H1 (cell line): ENCODE measurements around the gene ARL2. TPM values are rescaled to one million over a fixed set of nuclear protein-coding genes. Genes with fewer than 3 reads are reported as not detected.

Experiments
- CTCF ChIA-PET: fragments of 300-600 bp; sonication (Branson Sonifier 250); formaldehyde crosslinking; loops from one replicate; lab custom pipeline; 2021; ENCODE audit not compliant: partially characterized antibody; lab: Charles Lee
- POLR2A ChIA-PET: fragments of 300-600 bp; sonication (Branson Sonifier 250); formaldehyde crosslinking; loops from one replicate; lab custom pipeline; 2021; ENCODE audit warnings: inconsistent platforms; ENCODE audit not compliant: partially characterized antibody; lab: Charles Lee
- DNase-seq, 2 experiments: peaks; one replicate each; pipeline versions ENCODE4 v3.0.0 to v3.0.0-alpha.2; 2010 to 2022; ENCODE audit warnings: low spot score in 2 of 2, low read depth in 1 of 2, mixed read lengths in 1 of 2
- FAIRE-seq: peaks from 2 replicates; lab custom pipeline; 2011; peaks lifted over from hg19 to GRCh38; lab: Jason Lieb, UNC
- H2AFZ ChIP-seq: 2 replicates; pipeline ENCODE4 v1.8.1; 2012; ENCODE audit warnings: low read length, inconsistent platforms
- H2AK5ac ChIP-seq: 2 replicates; pipeline ENCODE4 v1.6.1; 2013; ENCODE audit warnings: low read depth, low read length
- H2BK120ac ChIP-seq: replicated peaks from 2 replicates; pipeline ENCODE3; 2013; ENCODE audit warnings: low read depth, low read length, inconsistent platforms
- H2BK12ac ChIP-seq: 2 replicates; pipeline ENCODE4 v1.6.1; 2013; ENCODE audit warnings: low read depth, low read length
- H2BK15ac ChIP-seq: 2 replicates; pipeline ENCODE4 v1.6.1; 2013; ENCODE audit warnings: low read length
- H2BK20ac ChIP-seq: 2 replicates; pipeline ENCODE4 v1.6.1; 2013; ENCODE audit warnings: low read length
- H2BK5ac ChIP-seq: 2 replicates; pipeline ENCODE4 v1.6.1; 2013; ENCODE audit warnings: low read depth, low read length
- H3K14ac ChIP-seq: 2 replicates; pipeline ENCODE4 v1.6.1; 2013; ENCODE audit warnings: inconsistent platforms; ENCODE audit not compliant: insufficient read length
- H3K18ac ChIP-seq: 2 replicates; pipeline ENCODE4 v1.6.1; 2013; ENCODE audit warnings: low read length; ENCODE audit errors: extremely low read depth
- H3K23ac ChIP-seq: 2 replicates; pipeline ENCODE4 v1.6.1; 2013; ENCODE audit warnings: inconsistent platforms; ENCODE audit not compliant: insufficient read length
- H3K23me2 ChIP-seq: 2 replicates; pipeline ENCODE4 v1.6.1; 2013; ENCODE audit warnings: low read depth, low read length
- H3K27ac ChIP-seq: 2 replicates; pipeline ENCODE4 v1.6.1; 2011; ENCODE audit warnings: low read depth, low read length, inconsistent platforms
- H3K27me3 ChIP-seq, 4 experiments: replicated peaks in 1 of 4; 1 replicate in 1 of 4; 2 replicates in 3 of 4; pipeline versions ENCODE4 v1.6.1 to v1.8.1; 2011 to 2013; ENCODE audit warnings: low read length in 3 of 4, mild to moderate bottlenecking in 3 of 4, inconsistent platforms in 2 of 4, mixed read lengths in 2 of 4, moderate library complexity in 1 of 4; ENCODE audit not compliant: control insufficient read depth in 3 of 4, insufficient read depth in 3 of 4; ENCODE audit errors: extremely low read depth in 1 of 4
- H3K36me3 ChIP-seq, 4 experiments: 2 replicates each; pipeline versions ENCODE4 v1.6.1 to v1.8.1; 2011 to 2013; ENCODE audit warnings: mild to moderate bottlenecking in 4 of 4, low read length in 3 of 4, moderate library complexity in 2 of 4, control low read depth in 1 of 4, inconsistent platforms in 1 of 4; ENCODE audit not compliant: insufficient read depth in 4 of 4, control insufficient read depth in 2 of 4
- H3K4ac ChIP-seq: replicated peaks from 2 replicates; pipeline ENCODE3; 2013; ENCODE audit warnings: low read length, low read depth, mixed read lengths, inconsistent platforms; ENCODE audit not compliant: insufficient read length
- H3K4me1 ChIP-seq, 4 experiments: replicated peaks in 1 of 4; 1 replicate in 1 of 4; 2 replicates in 3 of 4; pipeline versions ENCODE4 v1.6.1 to v1.8.1; 2011 to 2013; ENCODE audit warnings: low read length in 3 of 4, inconsistent platforms in 2 of 4, mixed read lengths in 1 of 4; ENCODE audit not compliant: insufficient read depth in 4 of 4, control insufficient read depth in 3 of 4
- H3K4me2 ChIP-seq, 2 experiments: 2 replicates each; pipeline versions ENCODE4 v1.6.1 to v1.8.1; 2011 to 2013; ENCODE audit warnings: low read depth in 2 of 2, low read length in 2 of 2, control low read depth in 1 of 2, inconsistent platforms in 1 of 2, mild to moderate bottlenecking in 1 of 2; ENCODE audit not compliant: insufficient read depth in 1 of 2
- H3K4me3 ChIP-seq, 4 experiments: fragments of 200-600, 300-600 bp in 1 of 4; sonication (generic), shearing (Covaris generic), sonication (Bioruptor Twin) in 1 of 4; 2 replicates each; pipeline versions ENCODE4 v1.5.1 to v1.8.1; 2011 to 2016; ENCODE audit warnings: low read length in 4 of 4, low read depth in 3 of 4, control low read depth in 2 of 4, inconsistent platforms in 2 of 4, mild to moderate bottlenecking in 2 of 4, mixed read lengths in 1 of 4, moderate library complexity in 1 of 4; ENCODE audit not compliant: insufficient read depth in 2 of 4; ENCODE audit errors: extremely low read depth in 1 of 4
- H3K56ac ChIP-seq: replicated peaks from 2 replicates; pipeline ENCODE3; 2013; ENCODE audit warnings: low read depth, mild to moderate bottlenecking, mixed read lengths, low read length, inconsistent platforms; ENCODE audit not compliant: insufficient read length
- H3K79me1 ChIP-seq: 2 replicates; pipeline ENCODE4 v1.6.1; 2013; ENCODE audit warnings: low read depth, low read length, control low read depth
- H3K79me2 ChIP-seq, 2 experiments: 2 replicates each; pipeline versions ENCODE4 v1.6.1 to v1.8.1; 2012 to 2013; ENCODE audit warnings: low read length in 2 of 2, mild to moderate bottlenecking in 2 of 2, inconsistent platforms in 1 of 2; ENCODE audit not compliant: insufficient read depth in 2 of 2, control insufficient read depth in 1 of 2
- H3K9ac ChIP-seq, 4 experiments: replicated peaks in 1 of 4; 1 replicate in 1 of 4; 2 replicates in 3 of 4; pipeline versions ENCODE4 v1.6.1 to v1.8.1; 2011 to 2013; ENCODE audit warnings: low read depth in 3 of 4, low read length in 3 of 4, control low read depth in 2 of 4, mild to moderate bottlenecking in 2 of 4, moderate library complexity in 2 of 4, inconsistent platforms in 1 of 4; ENCODE audit errors: extremely low read depth in 1 of 4
- H3K9me3 ChIP-seq, 2 experiments: 2 replicates each; pipeline versions ENCODE4 v1.6.1 to v1.8.1; 2012 to 2013; ENCODE audit warnings: mild to moderate bottlenecking in 2 of 2, moderate library complexity in 2 of 2, control low read depth in 1 of 2, inconsistent platforms in 1 of 2, low read depth in 1 of 2, low read length in 1 of 2, mixed read lengths in 1 of 2; ENCODE audit not compliant: insufficient read depth in 2 of 2
- H4K20me1 ChIP-seq, 2 experiments: replicated peaks in 1 of 2; 2 replicates each; pipeline versions ENCODE3 to v1.8.1; 2011 to 2013; ENCODE audit warnings: inconsistent platforms in 2 of 2, low read length in 2 of 2, mild to moderate bottlenecking in 1 of 2; ENCODE audit not compliant: insufficient read depth in 2 of 2, control insufficient read depth in 1 of 2
- H4K5ac ChIP-seq: 2 replicates; pipeline ENCODE4 v1.6.1; 2013; ENCODE audit warnings: low read length, low read depth, mixed read lengths, inconsistent platforms; ENCODE audit not compliant: insufficient read length
- H4K8ac ChIP-seq: 2 replicates; pipeline ENCODE4 v1.8.0; 2013; ENCODE audit warnings: mild to moderate bottlenecking, moderate library complexity, low read length, inconsistent platforms; ENCODE audit not compliant: insufficient read depth; ENCODE audit errors: extremely low read depth
- H4K91ac ChIP-seq: replicated peaks from 2 replicates; pipeline ENCODE3; 2013; ENCODE audit warnings: low read length, mixed read lengths, inconsistent platforms; ENCODE audit not compliant: insufficient read length
- CTCF ChIP-seq, 3 experiments: IDR thresholded peaks; 1 replicate in 2 of 3; 2 replicates in 1 of 3; pipeline versions ENCODE4 v1.5.1 to v1.6.1; 2011; ENCODE audit warnings: low read length in 3 of 3, mild to moderate bottlenecking in 3 of 3, inconsistent platforms in 2 of 3, low read depth in 1 of 3, moderate library complexity in 1 of 3; ENCODE audit not compliant: insufficient read depth in 1 of 3; ENCODE audit errors: control extremely low read depth in 1 of 3
- GABPA ChIP-seq: IDR thresholded peaks from 2 replicates; pipeline ENCODE4 v1.6.1; 2011; ENCODE audit warnings: mild to moderate bottlenecking, low read length, moderate library complexity, borderline replicate concordance; ENCODE audit not compliant: insufficient read depth
- HDAC2 ChIP-seq, 2 experiments: fragments of 300-600 bp in 1 of 2; sonication (generic) in 1 of 2; IDR thresholded peaks; 2 replicates each; pipeline ENCODE4 v1.6.1; 2011 to 2012; ENCODE audit warnings: low read depth in 2 of 2, low read length in 2 of 2, mild to moderate bottlenecking in 2 of 2, moderate library complexity in 2 of 2, borderline replicate concordance in 1 of 2, inconsistent platforms in 1 of 2
- RAD21 ChIP-seq, 2 experiments: IDR thresholded peaks in 1 of 2; conservative IDR thresholded peaks in 1 of 2; 2 replicates each; pipeline ENCODE4 v1.6.1; 2011; ENCODE audit warnings: low read depth in 2 of 2, low read length in 2 of 2, improper control_type of control experiment in 1 of 2, inconsistent platforms in 1 of 2, mild to moderate bottlenecking in 1 of 2, moderate library complexity in 1 of 2
- SAP30 ChIP-seq: fragments of 300-600 bp; sonication (generic); IDR thresholded peaks from 2 replicates; pipeline ENCODE4 v1.7.1; 2012; ENCODE audit warnings: low read length, moderate library complexity, mild to moderate bottlenecking, inconsistent platforms; ENCODE audit not compliant: insufficient read depth, insufficient replicate concordance
- SRF ChIP-seq: IDR thresholded peaks from 2 replicates; pipeline ENCODE4 v1.6.1; 2011; ENCODE audit warnings: mild to moderate bottlenecking, low read depth, low read length, moderate library complexity
- YY1 ChIP-seq: IDR thresholded peaks from 2 replicates; pipeline ENCODE4 v1.6.1; 2011; ENCODE audit warnings: low read depth, mild to moderate bottlenecking, low read length
- WGBS, 2 experiments: shearing (Covaris generic) in 1 of 2; methylation state at CpG; one replicate each; pipeline versions ENCODE4 v1.1.6 to v1.1.7; 2013 to 2015; ENCODE audit warnings: low lambda C conversion rate in 2 of 2, mixed read lengths in 2 of 2, inconsistent platforms in 1 of 2, low coverage in 1 of 2, missing lambda C conversion rate in 1 of 2; ENCODE audit not compliant: insufficient replicate concordance in 2 of 2, insufficient coverage in 1 of 2, insufficient read length in 1 of 2; ENCODE audit errors: extremely low coverage in 1 of 2, missing lambda C conversion rate in 1 of 2; 5-methylcytosine and 5-hydroxymethylcytosine counted together
- polyA plus RNA-seq, 7 experiments: library from polyadenylated mRNA; depleted of rRNA in 3 of 7; stranded (reverse) in 5 of 7; unstranded in 2 of 7; fragments of >200 nt in 5 of 7; fragments of 200-250 nt in 2 of 7; gene quantifications; 1 replicate in 5 of 7; 2 replicates in 1 of 7; 4 replicates in 1 of 7; pipeline versions ENCODE4 v1.2.1 to v1.2.3, GENCODE V29; 2011 to 2013; ENCODE audit warnings: missing spikeins in 2 of 7, mixed read lengths in 2 of 7
- total RNA-seq: library from RNA; stranded (reverse); fragmentation: NEBNext Ultra II Directional; extraction: Animal tissue kit (Norgen Biotek cat#: 25700); gene quantifications from 2 replicates; pipeline ENCODE4 v1.2.1, GENCODE V29; 2021

Gene ARL2
- total and polyA plus RNA-seq, 2 of the 8 experiments (the other 6 are each of a cell fraction or from before 2014, with no cell fraction given) = 186 to 535 TPM

- H3K27me3 ChIP-seq = no peaks in the 10 kb centered on the region; a peak in 1 of 7 replicates
- no peak overlapping the region for H2AK5ac ChIP-seq
- H4K5ac ChIP-seq = no peak overlapping the region
- H2BK12ac ChIP-seq = peak overlapping the region; percentile 84; the same call in 1 of the 2 replicates
- H3K4ac ChIP-seq = peak overlapping the region; percentile 11
- H2BK120ac ChIP-seq = no peak overlapping the region
- H3K36me3 ChIP-seq = no peaks in the 10 kb centered on the region
- no peak overlapping the region for H4K91ac ChIP-seq
- DNase-seq (peak in 1 of 2 experiments; percentile 67), FAIRE-seq (no peak)
- H4K20me1 ChIP-seq = no peaks in the 10 kb centered on the region
- no peak overlapping the region for H3K56ac ChIP-seq
- H3K14ac ChIP-seq = no peak overlapping the region
- no peaks in the 10 kb centered on the region for H3K23me2 ChIP-seq
- H3K18ac ChIP-seq = no peak overlapping the region
- no peak overlapping the region for H2AFZ ChIP-seq
- peak overlapping the region; percentile 69; the same call in 1 of the 2 replicates for H4K8ac ChIP-seq
- no peak overlapping the region for H2BK5ac ChIP-seq
- H3K79me2 ChIP-seq = no peaks in the 10 kb centered on the region
- no peak overlapping the region for H3K4me2 ChIP-seq
- H3K9ac ChIP-seq = no peak overlapping the region
- H3K79me1 ChIP-seq = no peaks in the 10 kb centered on the region
- ChIA-PET CTCF (interaction anchor here (1.0 to 1.9 kb wide), 4 partner anchors 12 to 47 kb away, joined by 3 to 9 read pairs (median 4); partner anchors contain the start of gene ARL2), POLR2A (interaction anchor here (0.6 kb wide), 1 partner anchor 13 kb away, joined by 3 read pairs; no protein-coding TSS in a partner anchor)
- H3K4me3 ChIP-seq = no peak overlapping the region
- no peak overlapping the region; the same call in 1 of the 2 replicates for H2BK15ac ChIP-seq
- peak; percentile 60 to 69 for TF ChIP-seq RAD21 (IDR thresholded peaks at IDR 0.05 in 1 of 2, conservative IDR thresholded peaks at IDR 0.05 in 1 of 2; ENCODE audit: low read depth in 2 of 2, low read length in 2 of 2)
- TF ChIP-seq GABPA = peak; percentile 60; the same call in 1 of the 2 replicates
- TF ChIP-seq HDAC2 (IDR thresholded peaks at IDR 0.05; ENCODE audit: borderline replicate concordance in 1 of 2, low read depth in 2 of 2, low read length in 2 of 2) = no peak
- TF ChIP-seq CTCF (IDR thresholded peaks at IDR 0.05; ENCODE audit: control extremely low read depth in 1 of 3, insufficient read depth in 1 of 3, low read depth in 1 of 3, low read length in 3 of 3) = peak; percentile 65 to 83 (median 68)
- no peak for TF ChIP-seq SRF
- no peak for TF ChIP-seq SAP30
- no peak for TF ChIP-seq YY1
- no peak overlapping the region for H3K23ac ChIP-seq
- H3K27ac ChIP-seq = no peak overlapping the region
- H3K9me3 ChIP-seq = no peaks in the 10 kb centered on the region
- H3K4me1 ChIP-seq = peaks cover 0 to 3% (median under 1%) of the 10 kb centered on the region in 4 experiments; a peak in 2 of 7 replicates
- no peak overlapping the region for H2BK20ac ChIP-seq
- 60% methylated on average over 9 of the region's 9 CpGs; no CpG with 5 or more reads in 1 of the 2 experiments for WGBS, 2 experiments
Observed at GRCh38 chr11:65060913-65061408, 47.0 kb downstream of the ARL2 start.
